ENCODE results near the gene PPP4R4.
A peak's percentile ranks its signal among the peaks of the same experiment; 100 is the strongest.

PPP4R4 gene

DNA sequence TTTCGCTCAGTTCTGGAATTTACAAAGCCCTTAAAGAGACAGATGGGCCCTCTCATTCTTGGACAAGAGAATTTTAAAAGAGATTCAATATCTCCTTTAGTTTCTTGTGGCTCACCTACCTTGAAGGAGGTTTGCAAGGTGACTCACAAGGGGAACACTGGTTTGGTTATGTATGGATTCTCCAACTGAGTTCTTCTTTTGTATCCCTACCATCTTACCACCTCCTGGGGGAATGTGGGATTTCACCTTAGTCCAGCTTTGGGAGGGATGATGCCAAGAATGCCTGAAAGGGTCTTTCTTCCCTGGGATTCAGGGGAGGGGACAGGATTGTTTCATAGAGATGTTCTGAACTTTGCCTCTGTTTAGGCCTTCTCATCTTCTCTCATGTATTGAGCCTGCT, 3.7 kb downstream of the PPP4R4 start:
- no peak for DNase-seq (ENCODE audit: low read depth in 1 of 2, low spot score in 1 of 2)
- Histone ChIP-seq H3K27ac (replicated peaks) (no peak overlapping the region), H3K4me3 (replicated peaks; ENCODE audit: insufficient read depth, low read length) (no peak overlapping the region), H3K27me3 (ENCODE audit: insufficient read depth, poor library complexity, severe bottlenecking) (peaks cover 46% of the 10 kb centered on the region)
- no peak for TF ChIP-seq GABPA (IDR thresholded peaks at IDR 0.05; ENCODE audit: low read depth)
- TF ChIP-seq POLR2AphosphoS5 (IDR thresholded peaks at IDR 0.05; ENCODE audit: low read depth), result no peak
- TF ChIP-seq SPI1 (IDR thresholded peaks at IDR 0.05; ENCODE audit: borderline replicate concordance, low read depth), result no peak
- TF ChIP-seq, protein P1, sequence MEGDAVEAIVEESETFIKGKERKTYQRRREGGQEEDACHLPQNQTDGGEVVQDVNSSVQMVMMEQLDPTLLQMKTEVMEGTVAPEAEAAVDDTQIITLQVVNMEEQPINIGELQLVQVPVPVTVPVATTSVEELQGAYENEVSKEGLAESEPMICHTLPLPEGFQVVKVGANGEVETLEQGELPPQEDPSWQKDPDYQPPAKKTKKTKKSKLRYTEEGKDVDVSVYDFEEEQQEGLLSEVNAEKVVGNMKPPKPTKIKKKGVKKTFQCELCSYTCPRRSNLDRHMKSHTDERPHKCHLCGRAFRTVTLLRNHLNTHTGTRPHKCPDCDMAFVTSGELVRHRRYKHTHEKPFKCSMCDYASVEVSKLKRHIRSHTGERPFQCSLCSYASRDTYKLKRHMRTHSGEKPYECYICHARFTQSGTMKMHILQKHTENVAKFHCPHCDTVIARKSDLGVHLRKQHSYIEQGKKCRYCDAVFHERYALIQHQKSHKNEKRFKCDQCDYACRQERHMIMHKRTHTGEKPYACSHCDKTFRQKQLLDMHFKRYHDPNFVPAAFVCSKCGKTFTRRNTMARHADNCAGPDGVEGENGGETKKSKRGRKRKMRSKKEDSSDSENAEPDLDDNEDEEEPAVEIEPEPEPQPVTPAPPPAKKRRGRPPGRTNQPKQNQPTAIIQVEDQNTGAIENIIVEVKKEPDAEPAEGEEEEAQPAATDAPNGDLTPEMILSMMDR (IDR thresholded peaks at IDR 0.05; ENCODE audit: insufficient read depth, low read length), result no peak
- TF ChIP-seq, protein P2, sequence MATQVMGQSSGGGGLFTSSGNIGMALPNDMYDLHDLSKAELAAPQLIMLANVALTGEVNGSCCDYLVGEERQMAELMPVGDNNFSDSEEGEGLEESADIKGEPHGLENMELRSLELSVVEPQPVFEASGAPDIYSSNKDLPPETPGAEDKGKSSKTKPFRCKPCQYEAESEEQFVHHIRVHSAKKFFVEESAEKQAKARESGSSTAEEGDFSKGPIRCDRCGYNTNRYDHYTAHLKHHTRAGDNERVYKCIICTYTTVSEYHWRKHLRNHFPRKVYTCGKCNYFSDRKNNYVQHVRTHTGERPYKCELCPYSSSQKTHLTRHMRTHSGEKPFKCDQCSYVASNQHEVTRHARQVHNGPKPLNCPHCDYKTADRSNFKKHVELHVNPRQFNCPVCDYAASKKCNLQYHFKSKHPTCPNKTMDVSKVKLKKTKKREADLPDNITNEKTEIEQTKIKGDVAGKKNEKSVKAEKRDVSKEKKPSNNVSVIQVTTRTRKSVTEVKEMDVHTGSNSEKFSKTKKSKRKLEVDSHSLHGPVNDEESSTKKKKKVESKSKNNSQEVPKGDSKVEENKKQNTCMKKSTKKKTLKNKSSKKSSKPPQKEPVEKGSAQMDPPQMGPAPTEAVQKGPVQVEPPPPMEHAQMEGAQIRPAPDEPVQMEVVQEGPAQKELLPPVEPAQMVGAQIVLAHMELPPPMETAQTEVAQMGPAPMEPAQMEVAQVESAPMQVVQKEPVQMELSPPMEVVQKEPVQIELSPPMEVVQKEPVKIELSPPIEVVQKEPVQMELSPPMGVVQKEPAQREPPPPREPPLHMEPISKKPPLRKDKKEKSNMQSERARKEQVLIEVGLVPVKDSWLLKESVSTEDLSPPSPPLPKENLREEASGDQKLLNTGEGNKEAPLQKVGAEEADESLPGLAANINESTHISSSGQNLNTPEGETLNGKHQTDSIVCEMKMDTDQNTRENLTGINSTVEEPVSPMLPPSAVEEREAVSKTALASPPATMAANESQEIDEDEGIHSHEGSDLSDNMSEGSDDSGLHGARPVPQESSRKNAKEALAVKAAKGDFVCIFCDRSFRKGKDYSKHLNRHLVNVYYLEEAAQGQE (IDR thresholded peaks at IDR 0.05; ENCODE audit: insufficient replicate concordance, low read depth), result no peak

DNA sequence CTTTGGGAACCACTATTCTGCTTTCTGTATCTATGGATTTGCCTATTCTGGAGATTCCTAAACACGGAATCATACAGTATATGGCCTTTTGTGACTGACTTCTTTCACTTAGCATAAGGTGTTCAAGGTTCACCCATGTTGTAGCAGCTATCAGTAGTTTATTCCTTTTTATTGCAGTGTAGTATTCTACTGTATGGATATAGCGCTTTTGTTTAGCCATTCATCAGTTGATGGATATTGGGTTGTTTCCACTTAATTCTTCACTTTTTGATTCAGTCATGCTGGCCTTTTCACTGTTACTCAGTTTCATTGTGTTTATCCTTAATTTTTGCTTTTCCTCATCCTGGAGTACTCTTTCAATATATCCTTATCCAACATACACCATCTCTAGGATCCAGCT, 5.1 kb downstream of the PPP4R4 start:
- H3K27ac ChIP-seq (replicated peaks), result no peak overlapping the region
- H3K27me3 ChIP-seq (ENCODE audit: insufficient read depth, poor library complexity, severe bottlenecking), result peaks cover 40% of the 10 kb centered on the region
- TF ChIP-seq, protein P2 (IDR thresholded peaks at IDR 0.05; ENCODE audit: insufficient replicate concordance, low read depth), result no peak
- TF ChIP-seq, protein P1 (IDR thresholded peaks at IDR 0.05; ENCODE audit: insufficient read depth, low read length), result no peak
- TF ChIP-seq POLR2AphosphoS5 (IDR thresholded peaks at IDR 0.05; ENCODE audit: low read depth) (no peak), SPI1 (IDR thresholded peaks at IDR 0.05; ENCODE audit: borderline replicate concordance, low read depth) (no peak), GABPA (IDR thresholded peaks at IDR 0.05; ENCODE audit: low read depth) (no peak)
- no peak overlapping the region for H3K4me3 ChIP-seq (replicated peaks; ENCODE audit: insufficient read depth, low read length)
- DNase-seq (ENCODE audit: low read depth in 1 of 2, low spot score in 1 of 2), result no peak

DNA sequence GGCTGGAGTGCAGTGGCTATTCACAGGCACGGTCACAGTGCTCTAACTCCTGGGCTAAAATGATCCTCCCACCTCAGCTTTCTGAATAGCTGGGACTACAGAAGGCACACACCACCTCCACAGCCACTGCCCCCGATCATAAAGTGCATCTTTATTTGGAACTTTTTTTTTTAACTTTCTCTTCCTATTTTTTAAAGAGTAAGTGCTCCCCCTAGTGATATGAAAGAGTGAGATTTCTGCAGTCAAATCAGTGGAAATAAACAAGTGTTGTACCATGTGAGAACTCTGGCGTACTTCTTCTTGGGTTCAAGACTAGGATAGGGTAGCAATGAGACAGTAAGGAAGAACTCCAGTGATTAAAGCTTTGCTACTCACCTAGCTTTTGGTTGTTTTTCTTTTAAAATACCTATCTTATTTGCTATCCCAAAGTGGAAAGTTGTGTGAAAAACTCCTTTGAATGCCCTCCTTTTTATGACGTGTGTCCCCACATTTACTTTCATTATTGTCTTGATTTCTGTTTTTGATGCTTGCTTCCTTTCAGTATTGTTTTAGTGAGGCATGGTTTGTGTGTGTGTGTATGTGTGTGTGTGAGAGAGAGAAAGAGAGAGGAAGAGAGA, 6.6 kb downstream of the PPP4R4 start:
- no peak for TF ChIP-seq POLR2AphosphoS5 (IDR thresholded peaks at IDR 0.05; ENCODE audit: low read depth)
- TF ChIP-seq, protein P1 (IDR thresholded peaks at IDR 0.05; ENCODE audit: insufficient read depth, low read length), result peak; percentile 18
- H3K27ac ChIP-seq (replicated peaks), result no peak overlapping the region
- no peak for DNase-seq (ENCODE audit: low read depth in 1 of 2, low spot score in 1 of 2)
- H3K4me3 ChIP-seq (replicated peaks; ENCODE audit: insufficient read depth, low read length), result no peak overlapping the region
- peaks cover 30% of the 10 kb centered on the region for H3K27me3 ChIP-seq (ENCODE audit: insufficient read depth, poor library complexity, severe bottlenecking)

DNA sequence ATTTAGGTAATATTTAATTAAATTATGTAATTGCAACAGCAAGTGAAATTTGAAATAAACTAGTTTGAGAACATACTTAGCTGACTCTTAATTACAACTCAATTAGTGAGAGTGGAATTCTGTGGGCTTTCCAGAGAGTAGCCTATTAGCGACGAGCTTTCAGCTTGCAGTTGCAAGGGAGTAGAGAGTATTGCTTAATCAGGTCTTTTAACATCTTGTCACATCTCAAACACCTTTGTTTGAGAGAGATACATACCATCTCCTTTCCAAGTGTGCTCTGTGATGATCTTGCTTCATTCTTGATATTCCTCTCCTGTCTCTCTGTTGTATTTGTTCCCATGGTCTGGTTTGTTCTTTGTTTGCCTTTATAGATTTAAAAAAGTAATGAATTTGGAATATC, 7.7 kb downstream of the PPP4R4 start:
- peaks cover 22% of the 10 kb centered on the region for H3K27me3 ChIP-seq (ENCODE audit: insufficient read depth, poor library complexity, severe bottlenecking)
- TF ChIP-seq POLR2AphosphoS5 (IDR thresholded peaks at IDR 0.05; ENCODE audit: low read depth) (no peak), SPI1 (IDR thresholded peaks at IDR 0.05; ENCODE audit: borderline replicate concordance, low read depth) (no peak), GABPA (IDR thresholded peaks at IDR 0.05; ENCODE audit: low read depth) (no peak)
- TF ChIP-seq, protein P2 (IDR thresholded peaks at IDR 0.05; ENCODE audit: insufficient replicate concordance, low read depth), result no peak
- TF ChIP-seq, protein P1 (IDR thresholded peaks at IDR 0.05; ENCODE audit: insufficient read depth, low read length), result no peak
- no peak overlapping the region for H3K4me3 ChIP-seq (replicated peaks; ENCODE audit: insufficient read depth, low read length)
- H3K27ac ChIP-seq (replicated peaks), result no peak overlapping the region
- DNase-seq (ENCODE audit: low read depth in 1 of 2, low spot score in 1 of 2), result no peak

Measured in HL-60 (cell line).